NCI-H146 treated with DMSO at 0.1 percent for 48 hours (cell line): ENCODE results near the gene UBALD1.

Source experiments
- DNase-seq: peaks from one replicate; lab custom pipeline; 2025; ENCODE audit not compliant: unreplicated experiment; lab: John Stamatoyannopoulos, UW

The UBALD1 gene

GRCh38 chr16:4614571-4615383 lies at the start of gene UBALD1:
Gene UBALD1, minus strand, starts transcription at chr16:4614888. Its CDS starts 91 bp downstream, at chr16:4614797.
- DNase-seq, result peak; percentile 88

- peak; percentile 82 for DNase-seq
Observed at GRCh38 chr16:4663777-4664465, 49.2 kb upstream of the UBALD1 start.

DNA sequence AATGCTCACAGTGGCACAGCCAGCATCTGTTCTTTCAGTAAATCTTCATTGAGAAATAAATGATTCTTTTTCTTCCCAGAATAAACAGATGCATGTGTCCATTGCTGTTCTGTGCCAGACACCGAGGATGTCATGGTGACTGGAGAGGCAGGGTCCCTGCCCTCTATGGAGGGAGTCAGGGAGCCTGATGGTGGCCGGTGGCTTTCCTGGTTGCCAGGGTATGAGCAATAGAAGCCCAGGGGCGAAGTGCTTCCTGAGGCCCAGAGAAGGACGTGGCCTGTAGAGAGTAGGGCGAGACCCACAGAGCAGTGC lies 48.7 kb upstream of the UBALD1 start:
- peak; percentile 82 for DNase-seq

DNA sequence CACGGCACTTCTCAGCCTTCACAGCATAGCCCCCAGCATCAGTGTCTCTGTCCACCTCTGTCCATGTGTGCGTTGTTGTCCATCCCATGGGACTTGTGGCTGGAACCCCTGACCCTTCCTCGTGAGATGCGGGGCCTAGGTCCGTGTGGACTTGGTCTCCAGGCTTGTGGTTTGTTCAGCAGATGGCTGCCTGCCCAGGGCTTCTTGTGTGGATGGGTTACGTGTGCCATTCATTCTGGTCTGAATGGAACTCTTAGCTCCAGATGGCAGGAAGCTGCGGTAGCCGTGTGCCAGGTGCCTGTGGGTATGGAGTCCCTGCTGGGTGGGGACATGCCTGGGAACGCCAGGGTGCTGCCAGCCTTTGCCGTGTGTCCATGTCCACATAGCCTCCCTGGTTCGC lies 47.0 kb upstream of the UBALD1 start:
- no peak for DNase-seq

GRCh38 chr16:4660454-4661007 lies 45.8 kb upstream of the UBALD1 start:
- DNase-seq, result no peak

GRCh38 chr16:4659363-4660353 lies 45.0 kb upstream of the UBALD1 start:
- no peak for DNase-seq

DNA sequence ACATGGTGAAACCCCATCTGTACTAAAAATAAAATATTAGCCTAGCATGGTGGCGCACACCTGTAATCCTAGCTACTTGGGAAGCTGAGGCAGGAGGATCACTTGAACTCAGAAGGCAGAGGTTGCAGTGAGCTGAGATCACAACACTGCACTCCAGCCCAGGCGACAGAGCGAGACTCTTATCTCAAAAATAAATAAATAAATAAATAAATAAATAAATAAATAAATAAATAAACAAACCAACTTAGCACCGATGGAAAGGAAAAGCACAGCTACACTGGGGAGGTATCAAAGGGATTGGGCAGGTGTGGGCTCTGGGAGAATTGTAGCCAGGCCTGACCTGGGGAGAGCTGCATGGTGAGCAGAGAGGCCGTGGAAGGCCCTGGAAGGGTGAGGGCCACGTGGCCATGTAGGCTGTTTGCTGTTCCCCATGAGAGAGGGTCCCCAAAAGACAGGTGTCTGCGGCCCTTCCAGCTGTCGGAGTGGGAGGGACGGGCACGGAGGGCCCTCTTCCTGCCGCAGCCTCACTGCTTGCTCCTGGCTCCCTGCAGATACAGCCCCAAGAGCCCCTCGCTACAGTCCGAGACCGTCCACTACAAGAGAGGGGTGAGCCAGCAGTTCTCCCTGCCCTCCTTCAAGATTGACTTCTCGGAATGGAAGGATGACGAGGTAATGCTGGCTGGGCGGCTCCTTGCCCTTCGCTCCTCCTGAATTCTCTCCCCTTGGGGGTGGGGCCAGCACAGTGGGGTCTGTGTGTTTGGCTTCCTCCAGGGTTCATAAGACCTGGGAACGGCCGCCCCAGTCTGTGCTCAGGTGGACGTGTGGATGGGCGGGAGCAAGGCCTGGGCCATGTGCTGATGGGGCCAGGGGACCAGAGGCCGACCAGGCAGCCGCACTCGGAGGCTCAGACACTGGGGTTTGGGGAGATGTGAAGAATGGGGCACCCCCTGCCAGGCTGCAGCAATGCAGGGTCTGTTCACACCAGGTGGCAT lies 42.3 kb upstream of the UBALD1 start:
- no peak for DNase-seq

GRCh38 chr16:4656221-4656620 lies 41.5 kb upstream of the UBALD1 start:
- no peak for DNase-seq

- DNase-seq, result no peak
Observed at GRCh38 chr16:4655801-4656200, 41.1 kb upstream of the UBALD1 start.

DNA sequence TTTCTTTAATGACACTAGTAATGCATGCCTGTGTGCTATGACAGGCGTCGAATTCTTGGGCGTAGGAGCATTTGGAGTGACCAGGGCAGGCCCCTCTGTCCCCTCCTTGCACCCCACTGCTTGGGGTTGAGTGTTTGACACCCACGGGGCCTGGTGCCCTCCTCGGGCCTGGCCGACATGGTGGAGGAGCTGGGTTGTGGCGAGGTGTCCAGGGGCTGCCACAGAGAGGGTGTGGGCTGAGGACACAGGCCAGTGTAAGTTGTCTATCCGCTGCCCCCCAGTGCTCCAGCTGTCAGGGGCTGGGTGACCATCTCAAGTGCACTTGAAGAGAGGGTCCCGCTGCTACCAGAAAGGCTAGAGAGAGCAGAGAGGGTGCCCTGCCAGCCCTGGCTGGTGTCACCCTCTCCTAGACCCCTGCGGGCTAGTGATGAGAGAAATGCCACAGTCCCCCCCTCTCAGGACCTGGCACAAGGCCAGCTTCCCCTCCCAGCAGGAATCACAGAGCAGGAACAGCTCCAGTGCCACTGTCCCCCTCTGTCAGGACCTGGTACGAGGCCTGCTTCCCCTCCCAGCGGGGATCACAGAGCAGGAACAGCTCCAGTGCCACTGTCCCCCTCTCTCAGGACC lies 40.4 kb upstream of the UBALD1 start:
- no peak for DNase-seq

DNA sequence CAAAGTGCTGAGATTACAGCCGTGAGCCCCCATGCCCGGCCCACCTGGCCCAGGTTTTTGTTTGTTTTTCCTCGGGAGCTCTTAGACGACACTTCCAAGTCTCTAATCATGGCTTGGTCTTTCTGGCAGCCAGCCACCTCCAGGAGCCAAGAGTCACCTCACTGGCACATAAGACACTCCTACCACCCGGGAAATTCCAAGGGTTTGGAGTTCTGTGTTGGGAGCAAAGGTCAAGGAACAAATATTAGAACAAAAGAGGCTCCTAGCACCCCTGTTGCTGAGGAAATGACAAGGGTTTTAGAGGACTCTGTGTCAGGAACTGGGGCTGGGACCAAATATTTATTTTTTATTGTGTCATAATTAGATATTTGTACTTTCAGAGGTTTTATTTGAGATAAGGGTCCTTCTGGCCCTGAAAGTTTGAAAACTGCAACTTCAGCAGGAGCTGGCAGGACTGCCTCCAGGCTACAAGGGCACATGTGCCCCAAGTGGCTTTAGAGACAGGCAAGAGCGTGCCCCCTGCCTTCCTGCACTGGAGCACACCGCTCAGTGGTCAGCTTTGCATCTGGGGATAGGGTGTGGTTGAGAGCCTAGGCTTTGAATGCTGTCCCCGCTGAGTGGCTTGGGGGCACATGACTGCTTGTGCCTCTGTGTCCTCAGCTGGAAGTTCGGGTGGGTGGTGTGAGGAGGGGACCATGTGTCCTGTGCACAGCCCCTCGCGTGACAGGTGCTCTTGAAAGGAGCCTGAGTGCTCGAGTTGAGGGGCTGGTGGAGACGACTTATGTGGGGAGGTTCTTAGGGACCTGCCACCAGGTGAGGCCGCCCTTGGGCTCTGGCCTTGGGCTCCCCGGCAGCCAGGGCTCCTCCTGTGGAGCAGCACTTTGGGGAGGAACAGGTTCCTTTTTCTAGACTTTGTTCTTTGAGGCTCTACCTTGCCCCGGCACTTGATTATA lies 39.6 kb upstream of the UBALD1 start:
- DNase-seq, result no peak

DNA sequence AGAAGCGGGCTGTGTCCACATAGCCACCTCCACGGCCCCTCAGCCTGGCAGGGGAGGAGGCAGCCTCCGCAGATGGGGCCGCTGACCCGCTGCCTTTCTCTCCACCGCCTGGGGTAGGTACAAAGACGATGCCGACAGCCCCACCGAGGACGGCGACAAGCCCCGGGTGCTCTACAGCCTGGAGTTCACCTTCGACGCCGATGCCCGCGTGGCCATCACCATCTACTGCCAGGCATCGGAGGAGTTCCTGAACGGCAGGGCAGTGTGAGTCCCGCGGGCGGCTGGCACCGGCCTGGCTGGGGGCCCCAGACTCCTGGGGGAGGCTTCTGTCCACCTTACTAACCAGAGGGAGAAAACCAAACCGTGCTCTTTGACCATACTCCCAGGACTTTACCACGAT lies 37.9 kb upstream of the UBALD1 start:
- no peak for DNase-seq

GRCh38 chr16:4651827-4652226 lies 37.1 kb upstream of the UBALD1 start:
- no peak for DNase-seq

DNA sequence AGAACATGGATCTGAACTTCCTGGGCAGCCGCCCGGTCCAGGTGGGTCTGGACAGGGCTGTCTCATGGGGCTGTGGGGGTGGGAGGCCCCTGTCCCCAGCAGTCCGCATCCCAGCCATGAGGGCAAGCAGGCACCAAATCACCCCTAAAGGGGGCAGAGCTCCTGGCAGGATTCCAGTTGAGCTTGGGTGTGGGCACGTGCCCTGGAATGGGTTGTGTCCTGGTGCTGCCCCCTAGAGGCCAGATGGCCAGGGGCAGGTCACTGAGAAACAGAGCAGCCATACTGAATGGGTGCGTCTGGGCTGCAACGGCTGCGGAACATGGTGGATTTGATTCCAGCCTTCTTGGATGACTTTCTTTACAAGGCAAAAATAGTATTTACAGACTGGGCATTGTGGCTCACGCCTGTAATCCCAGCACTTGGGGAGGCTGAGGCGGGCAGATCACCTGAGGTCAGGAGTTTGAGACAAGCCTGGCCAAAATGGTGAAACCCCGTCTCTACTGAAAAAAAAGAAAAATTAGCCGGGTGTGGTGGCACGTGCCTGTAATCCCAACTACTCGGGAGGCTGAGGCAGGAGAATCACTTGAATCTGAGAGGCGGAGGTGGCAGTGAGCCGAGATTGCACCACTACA lies 35.9 kb upstream of the UBALD1 start:
- DNase-seq, result peak; percentile 31

DNA sequence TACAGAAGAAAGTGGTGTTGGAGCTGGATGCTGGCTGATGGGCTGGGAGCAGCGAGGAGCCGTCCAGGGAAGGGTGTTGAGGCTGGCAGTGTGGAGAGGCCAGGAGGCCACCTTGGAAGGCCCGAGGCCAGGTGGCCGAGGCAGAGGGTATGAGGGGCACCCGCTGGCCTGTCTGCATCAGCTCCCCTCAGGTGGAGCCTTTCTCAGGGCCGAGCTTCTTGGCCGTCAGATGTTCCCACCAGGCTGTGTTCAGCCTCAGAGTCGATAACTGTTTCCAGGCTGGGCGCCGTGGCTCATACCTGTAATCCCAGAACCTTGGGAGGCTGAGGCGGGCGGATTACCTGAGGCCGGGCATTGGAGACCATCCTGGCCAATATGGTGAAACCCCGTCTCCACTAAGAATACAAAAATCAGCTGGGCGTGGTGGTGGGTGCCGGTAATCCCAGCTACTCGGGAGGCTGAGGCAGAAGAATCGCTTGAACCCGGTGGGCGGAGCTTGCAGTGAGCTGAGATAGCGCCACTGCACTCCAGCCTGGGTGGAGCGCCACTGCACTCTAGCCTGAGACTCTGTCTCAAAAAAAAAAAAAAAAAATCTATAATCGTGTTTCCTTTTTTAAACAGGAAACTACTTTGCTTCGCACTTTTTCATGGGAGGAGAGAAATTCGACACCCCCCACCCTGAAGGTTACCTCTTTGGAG lies 35.2 kb upstream of the UBALD1 start:
- no peak for DNase-seq

DNA sequence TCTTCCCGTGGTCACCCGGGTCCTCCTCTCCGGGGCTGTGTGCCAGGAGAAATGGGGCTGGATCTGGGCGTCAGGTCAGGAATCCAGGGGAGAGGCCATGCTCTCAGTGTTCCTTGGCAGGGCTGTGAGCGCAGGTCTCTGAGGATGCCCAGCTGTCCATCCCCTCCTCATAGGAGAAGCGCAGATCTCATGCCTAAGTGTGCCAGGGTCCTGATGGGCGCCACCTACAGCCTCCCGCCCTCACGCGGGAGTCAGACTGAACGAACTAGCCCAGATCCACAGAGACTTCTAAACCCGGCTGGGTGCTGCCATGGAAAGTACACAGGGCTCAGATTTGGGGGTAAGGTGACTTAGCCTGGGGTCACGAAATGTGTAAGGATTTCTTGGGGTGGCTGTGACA lies 34.2 kb upstream of the UBALD1 start:
- DNase-seq, result no peak

GRCh38 chr16:4647644-4647980 lies 32.9 kb upstream of the UBALD1 start:
- DNase-seq, result no peak
